Renal pelvis (tissue), 4 donors: Measurements from ENCODE around the gene TEC. TPM values are rescaled to one million over a fixed set of nuclear protein-coding genes. Genes with fewer than 3 reads are reported as not detected.

Experiments
- DNase-seq: peaks from one replicate; pipeline ENCODE4 v3.0.0-alpha.2; 2013
- polyA plus RNA-seq, 3 donors: library from polyadenylated mRNA; unstranded; fragments of 120-200 nt; gene quantifications; one replicate each; pipeline ENCODE4 v1.2.1, GENCODE V29; 2013; ENCODE audit not compliant: insufficient read length in 3 of 3

TEC gene
- polyA plus RNA-seq, 3 donors: 3.3 to 4.8 (median 4.3) TPM

GRCh38 chr4:48270523-48270897 lies 872 bp upstream of the TEC start:
- no peak for DNase-seq

DNA sequence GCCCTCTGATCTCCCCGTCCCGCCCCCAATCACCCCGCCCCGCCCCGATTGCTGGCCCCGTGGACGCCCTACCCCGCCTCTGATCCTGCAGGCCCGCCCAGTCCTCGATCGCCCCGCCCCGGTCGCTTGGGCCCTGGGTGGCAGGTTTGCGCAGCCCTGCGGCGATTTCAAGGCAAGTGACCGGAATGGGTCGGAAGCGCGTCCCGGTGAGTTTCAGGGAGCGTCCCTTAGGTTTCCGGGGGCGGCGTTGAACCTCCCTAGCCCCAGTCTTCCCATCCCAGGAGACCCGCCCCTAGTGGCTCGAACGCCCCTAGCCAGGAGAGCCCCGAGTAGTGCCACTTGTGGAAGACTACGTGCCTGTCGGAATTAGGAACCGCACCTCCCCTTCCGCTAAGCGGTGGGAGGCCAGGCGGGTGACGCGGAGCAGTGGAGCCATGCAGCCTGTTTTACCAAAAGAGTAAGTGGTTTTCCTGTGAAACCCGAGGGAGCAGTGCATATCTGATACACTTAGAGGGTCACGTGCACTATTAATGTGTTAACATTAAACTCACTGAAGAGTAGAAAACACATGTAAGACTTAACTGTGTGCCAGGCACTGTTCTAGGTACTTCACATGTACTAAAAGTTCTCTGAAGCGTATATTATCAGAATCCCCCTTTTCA lies 354 bp upstream of the TEC start:
- DNase-seq: peak; percentile 81

- DNase-seq: no peak
Measured at GRCh38 chr4:48267574-48267973, 2.1 kb downstream of the TEC start.

DNA sequence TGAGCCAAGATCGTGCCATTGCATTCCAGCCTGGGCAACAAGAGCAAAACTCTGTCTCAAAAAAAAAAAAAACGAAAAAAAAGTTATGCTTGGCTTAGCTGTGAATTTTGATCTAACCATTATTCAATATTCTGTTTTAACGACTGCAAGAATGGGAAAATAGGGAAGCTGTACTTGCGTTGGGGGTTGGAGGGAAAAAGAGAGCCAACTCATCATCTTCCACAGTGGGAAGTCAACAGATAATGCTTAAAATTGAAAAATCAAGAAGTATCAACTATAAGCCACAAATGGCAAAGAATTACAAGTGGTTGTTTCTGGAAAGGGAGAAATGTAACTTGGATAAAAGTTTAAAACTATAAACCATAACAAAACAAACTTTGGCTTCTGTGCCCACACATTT lies 2.9 kb downstream of the TEC start:
- no peak for DNase-seq

DNA sequence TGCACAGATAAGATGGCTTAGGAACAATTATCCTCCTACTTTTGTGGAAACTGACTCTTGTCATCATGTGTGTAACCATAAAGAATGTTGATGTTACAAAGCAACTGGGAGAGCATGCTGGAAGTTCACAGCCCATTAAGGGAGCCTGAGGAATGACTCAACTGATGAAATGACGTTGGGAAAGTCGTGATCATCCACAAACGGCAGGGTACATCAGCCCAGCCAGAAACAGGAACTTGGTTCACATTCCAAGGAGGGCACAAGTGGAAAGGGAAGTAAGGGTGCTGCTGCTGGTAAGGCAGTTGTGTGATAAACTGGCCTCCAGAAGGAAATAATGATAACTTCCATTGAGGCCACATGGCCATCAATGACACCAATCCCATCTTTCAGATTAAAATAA lies 6.7 kb downstream of the TEC start:
- DNase-seq: no peak

- DNase-seq: no peak
Measured at GRCh38 chr4:48262484-48262883, 7.2 kb downstream of the TEC start.

- DNase-seq: no peak
Measured at GRCh38 chr4:48261281-48261680, 8.4 kb downstream of the TEC start.

GRCh38 chr4:48259748-48260147 lies 9.9 kb downstream of the TEC start:
- no peak for DNase-seq

DNA sequence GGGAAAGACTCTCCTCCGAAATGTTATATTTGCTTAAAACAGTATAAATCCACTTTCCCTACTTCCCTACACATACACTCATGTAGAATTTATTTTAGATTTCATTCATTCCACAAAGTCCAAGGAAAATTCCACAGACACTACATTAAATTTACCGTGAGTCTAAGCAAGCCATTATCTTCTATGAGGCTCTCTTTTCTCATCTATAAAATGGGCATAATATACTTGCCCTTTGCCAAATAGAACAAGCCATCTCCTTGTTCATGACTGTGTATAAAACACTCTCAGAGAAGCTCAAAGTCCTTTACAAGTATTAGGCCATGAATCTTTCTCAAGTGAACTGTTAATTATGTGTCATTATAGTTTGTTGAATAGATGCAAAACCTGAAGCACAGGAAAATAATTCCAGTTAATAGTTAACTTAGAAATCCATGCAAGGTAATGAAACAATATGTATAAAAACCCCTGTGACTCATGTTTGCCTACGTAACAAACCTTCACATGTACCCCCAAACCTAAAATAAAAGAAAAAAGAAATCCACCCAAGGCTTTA lies 10.7 kb downstream of the TEC start:
- no peak for DNase-seq

DNA sequence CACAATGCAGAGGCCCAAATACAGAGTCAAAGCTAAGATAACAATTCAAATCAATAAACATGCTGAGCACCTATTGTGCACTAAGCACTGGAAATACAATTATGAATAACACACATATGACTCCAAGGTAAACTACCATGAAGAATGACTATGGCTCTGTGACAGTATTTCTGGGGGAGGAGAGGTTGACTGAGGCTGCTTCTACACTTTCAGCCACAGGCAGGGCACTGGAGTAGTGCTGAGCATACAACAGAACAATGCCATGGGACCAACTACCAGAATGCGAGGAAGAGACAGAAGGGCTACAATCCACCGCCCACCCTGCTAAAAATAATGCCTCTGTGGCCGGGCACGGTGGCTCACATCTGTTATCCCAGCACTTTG lies 13.7 kb downstream of the TEC start:
- DNase-seq: no peak

DNA sequence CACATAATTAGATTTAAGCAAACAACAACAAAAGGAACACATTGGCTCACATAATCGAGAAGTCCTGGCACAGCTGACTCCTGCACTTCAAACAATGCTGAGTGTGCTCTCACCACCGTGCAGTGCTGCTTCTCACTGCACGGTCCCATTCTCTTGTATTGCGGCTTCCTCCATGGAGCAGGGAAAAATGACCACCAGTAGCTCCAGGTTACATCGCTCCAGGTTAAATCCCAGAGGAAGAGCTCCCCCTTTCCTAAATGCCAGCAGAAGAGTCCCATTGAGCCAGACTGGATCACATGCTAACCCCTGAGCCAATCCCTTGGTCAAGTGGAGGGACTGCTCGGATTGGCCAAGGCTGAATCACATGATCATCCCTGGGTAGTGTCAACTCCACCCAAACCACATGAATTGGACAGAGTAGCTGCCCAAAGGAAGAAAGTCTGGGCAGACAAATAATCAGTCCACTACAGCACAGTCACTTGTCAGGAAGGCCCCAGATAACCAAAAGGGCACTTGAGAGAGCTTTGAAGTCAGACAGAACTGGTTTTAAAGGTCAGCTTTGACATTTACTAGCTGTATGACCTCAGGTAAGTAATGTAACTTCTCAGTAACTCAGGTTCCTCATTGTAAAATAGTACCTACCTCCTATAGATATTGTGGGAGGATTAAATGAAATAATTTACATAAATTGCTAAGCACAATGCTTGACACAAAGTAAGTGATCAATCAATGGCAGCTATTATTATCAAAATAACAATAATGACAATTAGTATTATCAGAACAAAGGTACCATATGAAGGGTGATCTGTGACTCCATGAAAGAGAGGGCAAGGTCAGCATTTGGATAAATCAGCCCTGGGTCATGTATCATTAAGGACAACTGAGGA lies 14.3 kb downstream of the TEC start:
- DNase-seq: no peak

GRCh38 chr4:48254381-48255071 lies 15.1 kb downstream of the TEC start:
- DNase-seq: no peak

DNA sequence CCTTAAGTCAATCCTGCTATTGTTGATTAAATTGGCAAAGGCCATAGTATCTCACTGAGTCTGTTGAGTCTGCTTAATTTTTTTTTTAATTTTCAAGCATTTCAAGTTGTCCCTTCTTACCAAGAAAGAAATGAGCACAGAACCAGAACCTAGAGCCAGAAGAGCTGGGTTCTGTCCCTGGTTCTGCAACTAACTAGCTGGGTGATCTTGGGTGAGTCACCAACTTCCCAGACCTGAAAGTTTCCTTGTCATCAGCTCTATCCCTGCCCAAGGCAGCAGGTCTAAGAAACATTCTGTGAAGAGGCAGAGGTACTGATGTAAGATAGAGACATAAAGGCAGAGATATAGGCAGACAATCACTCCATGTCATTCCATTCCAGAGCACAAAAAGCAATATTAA lies 17.3 kb downstream of the TEC start:
- DNase-seq: no peak

GRCh38 chr4:48250980-48251379 lies 18.7 kb downstream of the TEC start:
- DNase-seq: no peak

GRCh38 chr4:48250343-48250742 lies 19.3 kb downstream of the TEC start:
- no peak for DNase-seq

- no peak for DNase-seq
Measured at GRCh38 chr4:48249378-48249777, 20.3 kb downstream of the TEC start.

DNA sequence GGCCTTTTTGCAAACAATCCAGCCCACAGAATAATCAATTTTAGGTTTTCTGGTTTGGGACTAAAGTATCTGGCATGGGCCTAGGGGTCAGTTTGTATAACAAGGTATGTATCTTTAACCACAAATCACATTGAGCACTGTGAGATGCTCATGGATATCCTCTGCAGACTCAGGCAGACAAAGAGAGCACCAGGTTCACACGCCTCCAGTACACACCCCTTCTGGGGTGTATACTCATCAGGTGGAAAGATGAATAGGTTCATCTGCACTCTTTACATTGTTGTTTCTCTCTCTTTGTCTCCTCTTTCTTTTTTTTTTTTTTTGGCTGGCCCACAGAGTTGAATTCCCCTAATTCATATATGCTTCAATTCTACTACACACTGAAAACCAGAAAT lies 21.1 kb downstream of the TEC start:
- no peak for DNase-seq

DNA sequence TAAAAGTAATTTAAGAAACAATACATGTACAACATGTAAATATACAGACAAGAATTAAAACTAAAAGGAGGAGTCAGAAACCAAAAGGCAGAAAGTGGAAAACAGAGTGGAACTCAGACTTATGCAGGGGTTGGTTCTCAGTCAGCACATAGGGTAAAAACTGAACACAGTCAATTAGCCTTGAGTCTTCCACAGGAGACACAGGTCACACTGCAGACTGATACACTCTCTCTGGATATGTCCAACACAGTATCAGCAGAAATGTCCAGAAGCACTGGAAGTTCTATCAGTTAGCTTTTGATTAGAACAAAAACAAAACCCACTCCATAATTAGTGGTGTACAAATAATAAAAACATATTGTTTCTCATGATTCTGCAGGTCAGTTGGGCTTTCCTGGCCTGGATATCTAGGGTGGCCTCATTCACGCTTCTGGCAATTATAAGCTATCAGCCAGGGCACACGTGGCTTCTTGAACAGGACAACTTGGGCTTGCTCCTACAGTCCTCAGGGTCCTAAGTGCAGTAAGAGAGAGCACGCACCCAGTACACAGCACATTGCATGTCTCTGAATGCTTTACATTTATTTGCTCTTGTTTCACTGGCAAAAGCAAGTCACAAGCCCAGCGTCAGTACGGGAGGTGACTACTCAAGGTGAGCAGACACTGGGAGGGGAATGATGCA lies 21.6 kb downstream of the TEC start:
- no peak for DNase-seq

DNA sequence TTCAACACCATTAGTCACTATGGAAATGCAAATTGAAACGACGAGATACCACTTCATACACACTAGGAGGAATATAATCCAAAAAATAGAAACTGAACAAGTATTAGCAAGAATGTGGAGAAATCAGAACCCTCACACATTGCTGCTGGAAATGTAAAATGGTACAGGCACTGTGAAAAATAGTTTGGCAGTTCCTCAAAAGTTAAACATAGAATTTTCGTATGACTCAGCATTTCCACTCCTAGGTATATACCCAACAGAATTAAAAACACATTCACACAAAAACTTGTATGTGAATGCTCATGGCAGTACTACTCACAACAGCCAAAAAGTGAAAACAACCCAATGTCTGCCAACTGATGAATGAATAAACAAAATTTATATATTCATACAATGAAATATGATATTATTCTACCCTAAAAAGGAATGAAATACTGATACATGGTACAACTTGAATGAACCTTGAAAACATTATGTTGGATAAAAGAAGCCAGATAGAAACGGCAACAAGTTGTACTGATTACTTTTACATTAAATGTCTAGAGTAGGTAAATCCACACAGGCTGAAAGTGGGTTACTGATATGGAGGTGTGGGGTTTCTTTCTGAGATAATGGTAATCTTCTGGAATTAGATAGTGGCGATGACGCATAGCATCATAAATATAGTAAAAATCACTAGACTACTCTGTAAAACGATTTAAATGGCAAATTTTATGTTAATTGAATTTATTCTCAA lies 22.3 kb downstream of the TEC start:
- no peak for DNase-seq

- no peak for DNase-seq
Measured at GRCh38 chr4:48244665-48245064, 25.0 kb downstream of the TEC start.

DNA sequence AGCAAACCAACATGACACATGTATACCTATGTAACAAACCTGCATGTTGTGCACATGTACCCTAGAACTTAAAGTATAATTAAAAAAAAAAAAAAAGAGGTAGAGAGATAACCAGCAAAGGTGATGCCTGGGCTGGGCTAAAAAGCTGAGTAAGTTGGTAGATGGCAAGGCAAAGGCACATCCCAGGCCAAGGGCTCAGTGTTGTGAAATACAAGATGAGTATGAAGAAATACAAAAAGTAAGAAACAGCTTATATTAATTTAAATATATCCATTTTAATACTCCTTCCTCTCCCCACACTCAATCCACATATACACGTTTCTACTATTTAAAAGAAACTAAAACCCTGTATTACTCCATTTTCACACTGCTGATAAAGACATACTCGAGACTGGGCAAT lies 25.8 kb downstream of the TEC start:
- DNase-seq: no peak
